ENCODE measurements around the gene CLDN24. TPM values are rescaled to one million over a fixed set of nuclear protein-coding genes. Genes with fewer than 3 reads are reported as not detected.

CLDN24 gene
- total RNA-seq, 5 donors from 2014 or later (not counting 1 experiment from before 2014, with no cell fraction given) = not detected

GRCh38 chr4:183348136-183348535, 25.9 kb upstream of the CLDN24 start:
- Histone ChIP-seq H3K4me3 (ENCODE audit: control insufficient read depth in 1 of 2, extremely low read depth in 1 of 2, low read length in 1 of 2) (no peak overlapping the region), H3K27ac (ENCODE audit: low read length) (no peak overlapping the region), H3K9me3 (no peaks in the 10 kb centered on the region), H3K27me3 (replicated peaks in 1 of 2; ENCODE audit: control insufficient read depth in 2 of 2, extremely low read depth in 1 of 2, insufficient read depth in 2 of 2, low read length in 1 of 2) (peaks cover 0 to 50% of the 10 kb centered on the region in 2 experiments), H3K36me3 (ENCODE audit: control insufficient read depth in 2 of 2, extremely low read depth in 1 of 2, insufficient read depth in 1 of 2, low read length in 1 of 2) (no peaks in the 10 kb centered on the region), H3K4me1 (ENCODE audit: control insufficient read depth in 1 of 2, extremely low read depth in 1 of 2, insufficient read depth in 2 of 2, low read length in 2 of 2) (no peaks in the 10 kb centered on the region)
- Mint-ChIP-seq H3K9me3 (no peaks in the 10 kb centered on the region), H3K36me3 (no peaks in the 10 kb centered on the region), H3K27ac (no peak overlapping the region), H3K27me3 (peaks cover 30 to 34% of the 10 kb centered on the region in 2 donors), H3K4me3 (no peak overlapping the region), H3K4me1 (peaks cover 0 to 15% (median 6%) of the 10 kb centered on the region in 3 donors)
- ChIA-PET CTCF (no interaction called here), POLR2A (no interaction called here)
- ATAC-seq (replicated peaks in 1 of 4) = no peak
- 74% methylated on average over 6 of the region's 12 CpGs for WGBS (ENCODE audit: insufficient coverage)
- DNase-seq = no peak

- H3K27ac Mint-ChIP-seq = no peak overlapping the region
- peaks cover 32 to 36% of the 10 kb centered on the region in 2 donors for H3K27me3 Mint-ChIP-seq
- DNase-seq = no peak
- CTCF ChIA-PET = interaction anchor here in 1 of 2 donors (0.6 kb wide), 1 partner anchor 347 kb away, joined by 7 read pairs; no protein-coding TSS in a partner anchor
- no peak overlapping the region for H3K4me3 Mint-ChIP-seq
- H3K36me3 Mint-ChIP-seq = no peaks in the 10 kb centered on the region
- 93% methylated on average over 2 of the region's 4 CpGs for WGBS (ENCODE audit: insufficient coverage)
- peaks cover 0 to 55% of the 10 kb centered on the region in 2 experiments for H3K27me3 ChIP-seq (replicated peaks in 1 of 2; ENCODE audit: control insufficient read depth in 2 of 2, extremely low read depth in 1 of 2, insufficient read depth in 2 of 2, low read length in 1 of 2)
- no peak overlapping the region for H3K4me3 ChIP-seq (ENCODE audit: control insufficient read depth in 1 of 2, extremely low read depth in 1 of 2, low read length in 1 of 2)
- peaks cover 0 to 17% (median 9%) of the 10 kb centered on the region in 3 donors for H3K4me1 Mint-ChIP-seq
- H3K4me1 ChIP-seq (ENCODE audit: control insufficient read depth in 1 of 2, extremely low read depth in 1 of 2, insufficient read depth in 2 of 2, low read length in 2 of 2) = no peaks in the 10 kb centered on the region
- POLR2A ChIA-PET = no interaction called here
- H3K9me3 ChIP-seq = no peaks in the 10 kb centered on the region
- no peaks in the 10 kb centered on the region for H3K9me3 Mint-ChIP-seq
- no peak for ATAC-seq (replicated peaks in 1 of 4)
- no peak overlapping the region for H3K27ac ChIP-seq (ENCODE audit: low read length)
- H3K36me3 ChIP-seq (ENCODE audit: control insufficient read depth in 2 of 2, extremely low read depth in 1 of 2, insufficient read depth in 1 of 2, low read length in 1 of 2) = no peaks in the 10 kb centered on the region
Observed at GRCh38 chr4:183347566-183347965, 25.3 kb upstream of the CLDN24 start.

GRCh38 chr4:183347146-183347545, 24.9 kb upstream of the CLDN24 start:
- CTCF ChIA-PET = interaction anchor here in 1 of 2 donors (0.6 kb wide), 2 partner anchors 56 to 347 kb away, joined by 3 to 7 read pairs; no protein-coding TSS in a partner anchor
- H3K27ac Mint-ChIP-seq = no peak overlapping the region
- H3K4me1 Mint-ChIP-seq = peaks cover 0 to 17% (median 9%) of the 10 kb centered on the region in 3 donors
- Histone ChIP-seq H3K36me3 (ENCODE audit: control insufficient read depth in 2 of 2, extremely low read depth in 1 of 2, insufficient read depth in 1 of 2, low read length in 1 of 2) (no peaks in the 10 kb centered on the region), H3K4me3 (ENCODE audit: control insufficient read depth in 1 of 2, extremely low read depth in 1 of 2, low read length in 1 of 2) (no peak overlapping the region), H3K27ac (ENCODE audit: low read length) (no peak overlapping the region), H3K9me3 (no peaks in the 10 kb centered on the region), H3K27me3 (replicated peaks in 1 of 2; ENCODE audit: control insufficient read depth in 2 of 2, extremely low read depth in 1 of 2, insufficient read depth in 2 of 2, low read length in 1 of 2) (peaks cover 0 to 59% of the 10 kb centered on the region in 2 experiments), H3K4me1 (ENCODE audit: control insufficient read depth in 1 of 2, extremely low read depth in 1 of 2, insufficient read depth in 2 of 2, low read length in 2 of 2) (no peaks in the 10 kb centered on the region)
- no peaks in the 10 kb centered on the region for H3K36me3 Mint-ChIP-seq
- WGBS (ENCODE audit: insufficient coverage) = 89% methylated on average over 3 of the region's 8 CpGs
- DNase-seq (no peak), ATAC-seq (replicated peaks in 1 of 4) (no peak)
- POLR2A ChIA-PET = no interaction called here
- H3K9me3 Mint-ChIP-seq = no peaks in the 10 kb centered on the region
- no peak overlapping the region for H3K4me3 Mint-ChIP-seq
- H3K27me3 Mint-ChIP-seq = peaks cover 32 to 36% of the 10 kb centered on the region in 2 donors

GRCh38 chr4:183345261-183345660, 23.0 kb upstream of the CLDN24 start:
- peaks cover 21 to 26% of the 10 kb centered on the region in 2 donors for H3K27me3 Mint-ChIP-seq
- Histone ChIP-seq H3K9me3 (no peaks in the 10 kb centered on the region), H3K27me3 (replicated peaks in 1 of 2; ENCODE audit: control insufficient read depth in 2 of 2, extremely low read depth in 1 of 2, insufficient read depth in 2 of 2, low read length in 1 of 2) (peaks cover 0 to 50% of the 10 kb centered on the region in 2 experiments), H3K27ac (ENCODE audit: low read length) (no peak overlapping the region), H3K4me1 (ENCODE audit: control insufficient read depth in 1 of 2, extremely low read depth in 1 of 2, insufficient read depth in 2 of 2, low read length in 2 of 2) (no peaks in the 10 kb centered on the region), H3K4me3 (ENCODE audit: control insufficient read depth in 1 of 2, extremely low read depth in 1 of 2, low read length in 1 of 2) (no peak overlapping the region), H3K36me3 (ENCODE audit: control insufficient read depth in 2 of 2, extremely low read depth in 1 of 2, insufficient read depth in 1 of 2, low read length in 1 of 2) (no peaks in the 10 kb centered on the region)
- ChIA-PET POLR2A (no interaction called here), CTCF (no interaction called here)
- no peak for ATAC-seq (replicated peaks in 1 of 4)
- H3K9me3 Mint-ChIP-seq = no peaks in the 10 kb centered on the region
- no peak for DNase-seq
- no peaks in the 10 kb centered on the region for H3K36me3 Mint-ChIP-seq
- H3K4me3 Mint-ChIP-seq = no peak overlapping the region
- H3K4me1 Mint-ChIP-seq = peaks cover 0 to 15% (median 9%) of the 10 kb centered on the region in 3 donors
- H3K27ac Mint-ChIP-seq = no peak overlapping the region
- 40% methylated on average over 1 of the region's 4 CpGs for WGBS (ENCODE audit: insufficient coverage)

- Histone ChIP-seq H3K27me3 (replicated peaks in 1 of 2; ENCODE audit: control insufficient read depth in 2 of 2, extremely low read depth in 1 of 2, insufficient read depth in 2 of 2, low read length in 1 of 2) (peaks cover 0 to 48% of the 10 kb centered on the region in 2 experiments), H3K36me3 (ENCODE audit: control insufficient read depth in 2 of 2, extremely low read depth in 1 of 2, insufficient read depth in 1 of 2, low read length in 1 of 2) (no peaks in the 10 kb centered on the region), H3K4me1 (ENCODE audit: control insufficient read depth in 1 of 2, extremely low read depth in 1 of 2, insufficient read depth in 2 of 2, low read length in 2 of 2) (no peaks in the 10 kb centered on the region), H3K9me3 (no peaks in the 10 kb centered on the region), H3K4me3 (ENCODE audit: control insufficient read depth in 1 of 2, extremely low read depth in 1 of 2, low read length in 1 of 2) (no peak overlapping the region), H3K27ac (ENCODE audit: low read length) (no peak overlapping the region)
- ChIA-PET POLR2A (no interaction called here), CTCF (interaction anchor here in 1 of 2 donors (0.7 kb wide), 1 partner anchor 62 kb away, joined by 3 read pairs; no protein-coding TSS in a partner anchor)
- ATAC-seq (replicated peaks in 1 of 4) = no peak
- Mint-ChIP-seq H3K4me3 (peak overlapping the region in 1 of 3 donors; percentile 15), H3K9me3 (no peaks in the 10 kb centered on the region), H3K4me1 (peaks cover 0 to 15% (median 9%) of the 10 kb centered on the region in 3 donors), H3K36me3 (no peaks in the 10 kb centered on the region), H3K27me3 (peaks cover 19 to 26% of the 10 kb centered on the region in 2 donors), H3K27ac (no peak overlapping the region)
- no peak for DNase-seq
- WGBS (ENCODE audit: insufficient coverage) = 90% methylated on average over 10 of the region's 15 CpGs
Observed at GRCh38 chr4:183344523-183345255, 22.5 kb upstream of the CLDN24 start.

GRCh38 chr4:183343730-183344129, 21.5 kb upstream of the CLDN24 start:
- Histone ChIP-seq H3K27me3 (replicated peaks in 1 of 2; ENCODE audit: control insufficient read depth in 2 of 2, extremely low read depth in 1 of 2, insufficient read depth in 2 of 2, low read length in 1 of 2) (peaks cover 0 to 48% of the 10 kb centered on the region in 2 experiments), H3K36me3 (ENCODE audit: control insufficient read depth in 2 of 2, extremely low read depth in 1 of 2, insufficient read depth in 1 of 2, low read length in 1 of 2) (no peaks in the 10 kb centered on the region), H3K4me3 (ENCODE audit: control insufficient read depth in 1 of 2, extremely low read depth in 1 of 2, low read length in 1 of 2) (no peak overlapping the region), H3K9me3 (no peaks in the 10 kb centered on the region), H3K4me1 (ENCODE audit: control insufficient read depth in 1 of 2, extremely low read depth in 1 of 2, insufficient read depth in 2 of 2, low read length in 2 of 2) (no peaks in the 10 kb centered on the region), H3K27ac (ENCODE audit: low read length) (no peak overlapping the region)
- Mint-ChIP-seq H3K27me3 (peaks cover 19 to 25% of the 10 kb centered on the region in 2 donors), H3K36me3 (no peaks in the 10 kb centered on the region), H3K4me3 (peak overlapping the region in 1 of 3 donors; percentile 48), H3K27ac (no peak overlapping the region), H3K9me3 (no peaks in the 10 kb centered on the region), H3K4me1 (peaks cover 0 to 6% (median 5%) of the 10 kb centered on the region in 3 donors)
- ChIA-PET CTCF (interaction anchor here in 1 of 2 donors (0.7 kb wide), 2 partner anchors 63 to 1013 kb away, joined by 3 read pairs; no protein-coding TSS in a partner anchor), POLR2A (interaction anchor here in 1 of 2 donors (0.6 kb wide), 1 partner anchor 193 kb away, joined by 3 read pairs; no protein-coding TSS in a partner anchor)
- ATAC-seq (replicated peaks in 1 of 4) = no peak
- no peak for DNase-seq
- 92% methylated on average over 2 of the region's 7 CpGs for WGBS (ENCODE audit: insufficient coverage)
